HG03439 (cell line): ENCODE data around the gene TUBA4A.
"Not testable (repeated sequence)": the region's sequence is repeated elsewhere in the genome, so short reads cannot be mapped to it uniquely, and the experiment has no call there.

Source experiments
- ATAC-seq: cut with Tn5 transposase; IDR thresholded peaks from one replicate; pipeline ENCODE4 v1.9.1; 2021; ENCODE audit warnings: mild to moderate bottlenecking, moderate library complexity; ENCODE audit not compliant: unreplicated experiment

The TUBA4A gene

DNA sequence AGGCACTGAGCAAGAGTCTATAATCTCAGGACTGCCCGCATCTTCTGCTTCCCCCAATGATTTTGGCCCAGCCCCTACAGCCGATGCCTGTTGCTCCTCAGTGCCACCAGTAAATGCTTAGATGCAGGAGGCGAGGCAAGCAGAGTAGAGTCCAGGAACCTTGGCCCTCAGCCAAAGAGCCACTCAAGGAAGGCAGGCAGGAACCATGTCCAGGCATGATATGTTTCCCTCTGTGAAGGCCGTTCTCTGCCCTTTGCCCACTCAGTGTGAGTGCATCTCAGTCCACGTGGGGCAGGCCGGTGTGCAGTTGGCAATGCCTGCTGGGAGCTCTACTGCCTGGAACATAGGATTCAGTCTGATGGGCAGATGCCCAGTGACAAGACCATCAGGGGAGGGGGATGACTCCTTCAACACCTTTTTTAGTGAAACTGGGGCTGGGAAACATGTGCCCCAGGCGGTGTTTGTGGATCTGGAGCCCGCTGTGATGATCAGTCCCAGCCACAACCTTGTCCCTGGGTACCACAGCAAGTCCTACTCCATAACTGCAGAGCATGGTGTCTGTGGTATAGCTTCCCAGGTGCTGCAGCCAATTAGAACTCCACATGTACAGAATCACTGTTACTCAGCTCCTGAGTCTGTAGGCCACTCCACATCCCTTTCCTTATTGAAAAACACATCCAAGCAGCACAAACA is 15.8 kb upstream of the TUBA4A start:
- no peak for ATAC-seq

- no peak for ATAC-seq
Observed at GRCh38 chr2:219268294-219268693, 14.6 kb upstream of the TUBA4A start.

GRCh38 chr2:219266886-219267285 is 13.2 kb upstream of the TUBA4A start:
- no peak for ATAC-seq

DNA sequence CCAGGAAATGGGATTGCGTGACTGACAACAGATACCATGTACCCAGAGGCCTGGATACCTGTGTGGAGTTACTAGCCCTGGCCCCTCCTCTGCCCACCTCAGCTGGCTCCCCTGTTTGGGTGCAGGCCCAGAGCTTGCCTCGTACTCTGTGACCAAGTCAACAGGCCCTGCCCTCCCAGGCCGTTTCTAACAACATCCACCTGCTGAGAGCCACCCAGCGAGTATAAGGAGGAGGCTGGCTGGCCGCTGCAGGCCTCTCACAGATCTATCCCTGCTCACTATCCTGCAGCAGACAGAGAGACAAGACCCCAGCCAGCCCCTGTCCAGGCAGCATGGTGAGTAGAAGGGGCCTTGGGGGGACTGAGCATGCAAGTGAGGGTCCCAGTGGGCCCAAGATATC is 12.5 kb upstream of the TUBA4A start:
- ATAC-seq = no peak

- ATAC-seq = no peak
Observed at GRCh38 chr2:219261024-219261855, 7.5 kb upstream of the TUBA4A start.

GRCh38 chr2:219258942-219259341 is 5.2 kb upstream of the TUBA4A start:
- not testable (repeated sequence) for ATAC-seq

GRCh38 chr2:219254590-219255201 is 978 bp upstream of the TUBA4A start:
- ATAC-seq = peak; percentile 25

- ATAC-seq = peak; percentile 15
Observed at GRCh38 chr2:219252900-219253752, 592 bp downstream of the TUBA4A start, which contains the start of gene TUBA4B. TSS of gene TUBA4B (plus strand) at chr2:219253243. CDS start at chr2:219253408, 165 bp downstream.

GRCh38 chr2:219252570-219252899 is 1.2 kb downstream of the TUBA4A start:
- no peak for ATAC-seq

- no peak for ATAC-seq
Observed at GRCh38 chr2:219252084-219252483, 1.6 kb downstream of the TUBA4A start.

GRCh38 chr2:219251656-219252055 is 2.1 kb downstream of the TUBA4A start:
- no peak for ATAC-seq

DNA sequence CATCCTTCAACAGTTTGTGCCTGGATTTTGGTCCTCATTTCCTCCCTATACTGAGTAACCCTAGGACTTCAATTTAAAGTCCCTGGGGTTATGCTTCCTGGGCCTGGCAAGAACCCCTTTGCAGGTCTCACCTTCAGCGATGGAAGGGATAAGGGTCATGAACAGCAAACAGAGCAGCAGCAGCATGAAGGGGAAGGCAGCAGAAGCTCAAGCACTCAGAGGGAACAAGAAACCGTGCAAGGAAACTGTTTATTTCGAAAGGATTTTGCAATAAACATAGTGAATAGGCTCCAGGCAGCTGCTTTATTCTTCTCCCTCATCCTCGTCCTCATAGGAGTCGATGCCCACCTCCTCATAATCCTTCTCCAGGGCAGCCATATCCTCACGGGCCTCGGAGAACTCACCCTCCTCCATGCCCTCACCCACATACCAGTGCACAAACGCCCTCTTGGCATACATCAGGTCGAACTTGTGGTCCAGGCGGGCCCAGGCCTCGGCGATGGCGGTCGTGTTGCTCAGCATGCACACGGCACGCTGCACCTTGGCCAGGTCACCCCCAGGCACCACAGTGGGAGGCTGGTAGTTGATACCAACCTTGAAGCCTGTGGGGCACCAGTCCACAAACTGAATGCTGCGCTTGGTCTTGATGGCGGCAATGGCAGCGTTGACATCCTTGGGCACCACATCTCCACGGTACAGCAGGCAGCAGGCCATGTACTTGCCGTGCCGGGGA is 3.5 kb downstream of the TUBA4A start:
- no peak for ATAC-seq

- no peak for ATAC-seq
Observed at GRCh38 chr2:219249203-219249980, 4.3 kb downstream of the TUBA4A start.

DNA sequence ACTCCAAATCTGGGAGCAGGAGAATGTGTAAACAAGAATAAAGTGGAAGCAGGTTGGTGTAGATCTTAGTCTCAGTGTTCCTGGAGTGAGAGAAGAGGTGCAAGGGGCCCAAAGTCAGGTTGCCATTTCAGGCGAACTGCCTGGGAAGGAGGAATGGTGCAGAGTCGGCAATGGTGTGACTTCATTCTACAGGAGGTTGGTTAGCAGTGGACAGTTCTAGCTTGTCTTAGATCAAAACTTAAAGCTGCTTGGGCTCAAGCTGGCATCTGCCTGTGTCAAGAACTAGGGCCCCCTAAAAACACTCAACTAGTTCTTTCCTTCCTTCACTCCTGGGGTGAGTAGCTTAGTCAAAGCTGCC is 4.9 kb downstream of the TUBA4A start:
- no peak for ATAC-seq

DNA sequence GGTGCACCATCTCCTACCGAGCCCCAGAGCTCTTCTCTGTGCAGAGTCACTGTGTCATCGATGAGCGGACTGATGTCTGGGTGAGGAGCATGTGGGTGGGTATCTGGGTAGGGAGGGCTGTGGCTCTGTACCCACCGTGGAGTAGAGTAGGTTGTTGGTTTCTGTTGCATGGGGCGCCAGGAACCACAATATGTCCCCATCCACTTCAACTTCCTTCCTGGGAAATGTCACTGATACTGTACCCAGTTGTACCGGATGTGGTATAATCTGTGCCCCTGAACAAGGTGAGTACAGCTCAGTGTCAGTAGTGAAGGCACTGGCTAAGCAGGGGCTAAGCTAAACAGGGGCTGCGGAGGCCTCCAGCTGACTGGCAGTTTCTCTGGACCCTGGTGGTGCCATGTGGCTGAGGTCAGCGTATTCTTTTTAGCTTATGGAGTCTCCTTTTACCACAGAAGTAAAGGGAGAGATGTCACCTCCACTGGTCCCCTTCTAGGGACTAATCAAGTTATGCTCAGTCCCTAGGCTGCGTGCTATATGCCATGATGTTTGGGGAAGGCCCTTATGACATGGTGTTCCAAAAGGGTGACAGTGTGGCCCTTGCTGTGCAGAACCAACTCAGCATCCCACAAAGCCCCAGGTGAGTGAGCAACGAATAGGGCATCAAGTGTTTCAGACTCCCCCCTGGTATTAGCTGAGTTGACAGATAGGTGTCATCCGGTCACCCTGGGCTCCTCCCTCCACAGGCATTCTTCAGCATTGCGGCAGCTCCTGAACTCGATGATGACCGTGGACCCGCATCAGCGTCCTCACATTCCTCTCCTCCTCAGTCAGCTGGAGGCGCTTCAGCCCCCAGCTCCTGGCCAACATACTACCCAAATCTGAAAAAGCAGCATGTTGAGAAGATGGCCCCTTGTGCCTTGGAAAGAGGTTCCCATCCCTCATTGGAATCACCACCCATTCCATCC is 5.8 kb downstream of the TUBA4A start:
- no peak for ATAC-seq

- ATAC-seq = no peak
Observed at GRCh38 chr2:219246559-219246958, 7.2 kb downstream of the TUBA4A start.

- no peak for ATAC-seq
Observed at GRCh38 chr2:219245899-219246230, 7.9 kb downstream of the TUBA4A start.

GRCh38 chr2:219245148-219245898 is 8.4 kb downstream of the TUBA4A start, which contains the start of the genes GLB1L and STK16:
TSS of gene GLB1L (minus strand) at chr2:219245444. CDS start at chr2:219243573, 1,871 bp downstream.
TSS of gene STK16 (plus strand) at chr2:219245479. CDS start at chr2:219246000, 521 bp downstream.
- ATAC-seq = peak; percentile 85
